Mesenchymal stem cell (in vitro differentiated cells and primary cell): Measurements from ENCODE around the gene STK4.

ENCODE experiments used
- DNase-seq: peaks from one replicate; pipeline ENCODE4 v3.0.0-alpha.2; 2013
- H2AFZ ChIP-seq: one replicate; pipeline ENCODE4 v1.6.1; 2013; ENCODE audit warnings: low read depth, mild to moderate bottlenecking, control low read depth, inconsistent platforms, low read length, moderate library complexity
- H2AK5ac ChIP-seq: 2 replicates; pipeline ENCODE4 v1.6.1; 2013; ENCODE audit warnings: low read length, moderate library complexity, mild to moderate bottlenecking, inconsistent platforms; ENCODE audit not compliant: severe bottlenecking
- H2BK120ac ChIP-seq: one replicate; pipeline ENCODE4 v1.6.1; 2013; ENCODE audit warnings: low read depth, mild to moderate bottlenecking, inconsistent platforms, low read length, moderate library complexity
- H2BK12ac ChIP-seq, 2 experiments: one replicate each; pipeline ENCODE4 v1.6.1; 2013; ENCODE audit warnings: inconsistent platforms in 2 of 2, low read length in 2 of 2, mild to moderate bottlenecking in 2 of 2, moderate library complexity in 2 of 2, control low read depth in 1 of 2
- H2BK15ac ChIP-seq: one replicate; pipeline ENCODE4 v1.6.1; 2013; ENCODE audit warnings: mild to moderate bottlenecking, low read depth, inconsistent platforms; ENCODE audit not compliant: poor library complexity, severe bottlenecking
- H2BK5ac ChIP-seq: 2 replicates; pipeline ENCODE4 v1.6.1; 2013; ENCODE audit warnings: low read depth, mild to moderate bottlenecking, low read length, control low read depth, inconsistent platforms; ENCODE audit not compliant: poor library complexity, severe bottlenecking
- H3K14ac ChIP-seq, 2 experiments: one replicate each; pipeline ENCODE4 v1.6.1; 2013; ENCODE audit warnings: inconsistent platforms in 2 of 2, low read length in 2 of 2, control low read depth in 1 of 2, mild to moderate bottlenecking in 1 of 2, moderate library complexity in 1 of 2
- H3K18ac ChIP-seq, 2 experiments: one replicate each; pipeline ENCODE4 v1.6.1; 2013; ENCODE audit warnings: inconsistent platforms in 2 of 2, low read length in 2 of 2, control low read depth in 1 of 2, low read depth in 1 of 2, mild to moderate bottlenecking in 1 of 2
- H3K23ac ChIP-seq, 2 experiments: one replicate each; pipeline ENCODE4 v1.6.1; 2013; ENCODE audit warnings: inconsistent platforms in 2 of 2, low read length in 2 of 2, mild to moderate bottlenecking in 2 of 2, moderate library complexity in 2 of 2, control low read depth in 1 of 2
- H3K27ac ChIP-seq: 2 replicates; pipeline ENCODE4 v1.5.1; 2013; ENCODE audit warnings: mild to moderate bottlenecking, moderate library complexity, low read length, control low read depth, inconsistent platforms; ENCODE audit not compliant: poor library complexity, severe bottlenecking
- H3K27me3 ChIP-seq, 2 experiments: 2 replicates each; pipeline versions ENCODE4 v1.6.1 to v1.7.0; 2013; ENCODE audit warnings: low read length in 2 of 2, mild to moderate bottlenecking in 2 of 2, moderate library complexity in 2 of 2, control low read depth in 1 of 2, inconsistent platforms in 1 of 2; ENCODE audit not compliant: control insufficient read depth in 1 of 2, insufficient read depth in 1 of 2
- H3K36me3 ChIP-seq, 2 experiments: 2 replicates each; pipeline versions ENCODE4 v1.6.1 to v1.7.0; 2013; ENCODE audit warnings: low read length in 2 of 2, control low read depth in 1 of 2, inconsistent platforms in 1 of 2, low read depth in 1 of 2, mild to moderate bottlenecking in 1 of 2; ENCODE audit not compliant: insufficient read depth in 2 of 2, control insufficient read depth in 1 of 2
- H3K4ac ChIP-seq, 2 experiments: one replicate each; pipeline ENCODE4 v1.6.1; 2013; ENCODE audit warnings: inconsistent platforms in 2 of 2, low read length in 2 of 2, mild to moderate bottlenecking in 2 of 2, moderate library complexity in 2 of 2, control low read depth in 1 of 2, low read depth in 1 of 2
- H3K4me1 ChIP-seq: 2 replicates; pipeline ENCODE4 v1.6.1; 2013; ENCODE audit warnings: low read depth, low read length, control low read depth; ENCODE audit not compliant: control insufficient read depth, insufficient read depth
- H3K4me2 ChIP-seq: 2 replicates; pipeline ENCODE4 v1.6.1; 2013; ENCODE audit warnings: low read length, mild to moderate bottlenecking, inconsistent platforms; ENCODE audit not compliant: poor library complexity, severe bottlenecking
- H3K4me3 ChIP-seq, 2 experiments: 2 replicates each; pipeline versions ENCODE4 v1.5.1 to v1.7.0; 2013; ENCODE audit warnings: low read length in 2 of 2, mild to moderate bottlenecking in 2 of 2, control low read depth in 1 of 2, low read depth in 1 of 2; ENCODE audit not compliant: insufficient read depth in 1 of 2
- H3K79me1 ChIP-seq: replicated peaks from 2 replicates; pipeline ENCODE4 v1.6.1; 2013; ENCODE audit warnings: mild to moderate bottlenecking, control low read depth, low read length, inconsistent platforms; ENCODE audit not compliant: poor library complexity, severe bottlenecking
- H3K9ac ChIP-seq: 2 replicates; pipeline ENCODE4 v1.7.0; 2013; ENCODE audit warnings: mild to moderate bottlenecking, low read length, moderate library complexity
- H3K9me3 ChIP-seq: 2 replicates; pipeline ENCODE4 v1.7.0; 2013; ENCODE audit warnings: mild to moderate bottlenecking, low read length; ENCODE audit not compliant: control insufficient read depth
- H4K8ac ChIP-seq: one replicate; pipeline ENCODE4 v1.6.1; 2013; ENCODE audit warnings: inconsistent platforms, mild to moderate bottlenecking, low read length, moderate library complexity
- H4K91ac ChIP-seq: one replicate; pipeline ENCODE4 v1.6.1; 2013; ENCODE audit warnings: mild to moderate bottlenecking, low read length, inconsistent platforms
- WGBS: methylation state at CpG from one replicate; pipeline ENCODE4 v1.1.7; 2013; ENCODE audit warnings: mixed read lengths; 5-methylcytosine and 5-hydroxymethylcytosine counted together

Gene STK4

DNA sequence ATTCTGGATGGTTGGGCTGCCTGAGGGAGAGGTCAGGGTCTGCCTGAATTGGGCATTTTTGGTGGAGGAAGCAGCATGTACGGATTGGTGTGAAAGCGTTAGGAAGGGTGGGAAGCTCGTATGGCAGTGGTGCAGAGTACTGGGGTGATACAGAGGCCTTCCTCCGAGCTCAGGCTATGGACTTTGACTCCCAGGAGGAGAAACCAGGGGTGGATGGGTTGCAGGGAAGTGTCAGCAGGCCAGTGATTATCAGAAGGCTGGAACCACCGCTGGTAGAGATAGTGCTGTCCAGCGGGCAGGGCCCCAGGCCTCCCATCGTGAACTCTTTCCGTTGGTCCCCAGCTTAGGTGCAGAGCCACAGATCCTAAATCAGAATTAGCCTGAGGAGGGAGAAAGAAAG, 143.3 kb downstream of the STK4 start:
- DNase-seq, result no peak
- Histone ChIP-seq H3K4me2 (no peak overlapping the region), H3K36me3 (no peaks in the 10 kb centered on the region), H2BK12ac (no peak overlapping the region), H2BK120ac (no peak overlapping the region), H2AFZ (no peak overlapping the region), H3K27me3 (peaks cover 15 to 68% of the 10 kb centered on the region in 2 experiments), H4K8ac (no peak overlapping the region), H2BK5ac (no peak overlapping the region), H3K18ac (no peak overlapping the region), H3K9me3 (no peaks in the 10 kb centered on the region), H2AK5ac (no peak overlapping the region), H3K79me1 (no peaks in the 10 kb centered on the region), H3K4me3 (no peak overlapping the region), H2BK15ac (no peak overlapping the region), H3K23ac (no peak overlapping the region), H3K27ac (no peak overlapping the region), H3K4ac (no peak overlapping the region), H4K91ac (no peak overlapping the region), H3K4me1 (peaks cover 6% of the 10 kb centered on the region), H3K14ac (no peak overlapping the region), H3K9ac (no peak overlapping the region)
- WGBS, result 87% methylated on average over 7 of the region's 8 CpGs

- no peak overlapping the region for H3K23ac ChIP-seq
- no peaks in the 10 kb centered on the region for H3K9me3 ChIP-seq
- peaks cover 21 to 75% of the 10 kb centered on the region in 2 experiments for H3K27me3 ChIP-seq
- no peak overlapping the region for H2BK12ac ChIP-seq
- H4K91ac ChIP-seq, result no peak overlapping the region
- no peak overlapping the region for H3K18ac ChIP-seq
- no peaks in the 10 kb centered on the region for H3K36me3 ChIP-seq
- no peak overlapping the region for H2BK5ac ChIP-seq
- 90% methylated on average over 11 of the region's 11 CpGs for WGBS
- H3K27ac ChIP-seq, result no peak overlapping the region
- no peak overlapping the region for H3K4me2 ChIP-seq
- no peak overlapping the region for H2BK120ac ChIP-seq
- H2AFZ ChIP-seq, result no peak overlapping the region
- no peak for DNase-seq
- H2AK5ac ChIP-seq, result no peak overlapping the region
- H3K4me1 ChIP-seq, result peaks cover 6% of the 10 kb centered on the region
- no peak overlapping the region for H3K4ac ChIP-seq
- no peak overlapping the region for H4K8ac ChIP-seq
- H3K79me1 ChIP-seq, result no peaks in the 10 kb centered on the region
- no peak overlapping the region for H3K4me3 ChIP-seq
- H2BK15ac ChIP-seq, result no peak overlapping the region
- H3K9ac ChIP-seq, result no peak overlapping the region
- no peak overlapping the region for H3K14ac ChIP-seq
Observed at GRCh38 chr20:45110301-45110700, 144.0 kb downstream of the STK4 start.

GRCh38 chr20:45111285-45111684, 145.0 kb downstream of the STK4 start:
- H3K9me3 ChIP-seq, result no peaks in the 10 kb centered on the region
- 91% methylated on average over 10 of the region's 11 CpGs for WGBS
- peak overlapping the region in 1 of 2 experiments; percentile 0 for H3K14ac ChIP-seq
- no peak overlapping the region for H3K23ac ChIP-seq
- H2AK5ac ChIP-seq, result no peak overlapping the region
- H2BK5ac ChIP-seq, result no peak overlapping the region
- no peak overlapping the region for H2BK12ac ChIP-seq
- H3K27me3 ChIP-seq, result peaks cover 28 to 83% of the 10 kb centered on the region in 2 experiments
- H3K27ac ChIP-seq, result no peak overlapping the region
- no peak overlapping the region for H4K8ac ChIP-seq
- no peaks in the 10 kb centered on the region for H3K36me3 ChIP-seq
- no peak overlapping the region for H3K4me3 ChIP-seq
- no peak overlapping the region for H3K9ac ChIP-seq
- H3K79me1 ChIP-seq, result no peaks in the 10 kb centered on the region
- H2AFZ ChIP-seq, result no peak overlapping the region
- no peak for DNase-seq
- H3K4ac ChIP-seq, result no peak overlapping the region
- H3K4me2 ChIP-seq, result no peak overlapping the region
- no peak overlapping the region for H4K91ac ChIP-seq
- peaks cover 3% of the 10 kb centered on the region for H3K4me1 ChIP-seq
- H3K18ac ChIP-seq, result no peak overlapping the region
- no peak overlapping the region for H2BK15ac ChIP-seq
- no peak overlapping the region for H2BK120ac ChIP-seq

- Histone ChIP-seq H2AK5ac (no peak overlapping the region), H3K23ac (no peak overlapping the region), H2BK12ac (no peak overlapping the region), H3K18ac (no peak overlapping the region), H2BK5ac (no peak overlapping the region), H3K4ac (no peak overlapping the region), H3K14ac (no peak overlapping the region), H4K8ac (no peak overlapping the region), H4K91ac (no peak overlapping the region), H3K4me1 (peaks cover 3% of the 10 kb centered on the region), H2BK120ac (no peak overlapping the region), H2AFZ (no peak overlapping the region), H3K27me3 (peaks cover 28 to 76% of the 10 kb centered on the region in 2 experiments), H3K27ac (no peak overlapping the region), H3K4me2 (no peak overlapping the region), H3K9me3 (no peaks in the 10 kb centered on the region), H3K4me3 (no peak overlapping the region), H3K36me3 (no peaks in the 10 kb centered on the region), H3K9ac (no peak overlapping the region), H2BK15ac (no peak overlapping the region), H3K79me1 (no peaks in the 10 kb centered on the region)
- peak; percentile 21 for DNase-seq
- 54% methylated on average over 13 of the region's 17 CpGs for WGBS
Observed at GRCh38 chr20:45111799-45112471, 145.6 kb downstream of the STK4 start.
